ENCODE measurements around the gene FGF22. TPM values are rescaled to one million over a fixed set of nuclear protein-coding genes. Genes with fewer than 3 reads are reported as not detected.
A peak's percentile ranks its signal among the peaks of the same experiment; 100 is the strongest.

FGF22 gene
- total and polyA plus RNA-seq, 2 of the 13 experiments (the other 11 are each of a cell fraction or from before 2014, with no cell fraction given), result 0.24 TPM; not detected in 1

- no peak for TF ChIP-seq ARID5B (CRISPR knock-in tag; IDR thresholded peaks at IDR 0.05)
- TF ChIP-seq EEA1 (CRISPR knock-in tag; IDR thresholded peaks at IDR 0.05; ENCODE audit: borderline replicate concordance), result peak; percentile 18; the same call in 1 of the 2 replicates
- TF ChIP-seq PATZ1 (CRISPR knock-in tag; IDR thresholded peaks at IDR 0.05), result peak; percentile 78
- TF ChIP-seq HDAC1 (CRISPR knock-in tag; IDR thresholded peaks at IDR 0.05), result no peak; the same call in 1 of the 2 replicates
- 0 out of 2 replicates have a peak, but pooled peaks have one; percentile 27 for TF ChIP-seq ZNF564 (CRISPR knock-in tag; IDR thresholded peaks at IDR 0.05)
- TF ChIP-seq ZNF550 (CRISPR knock-in tag; IDR thresholded peaks at IDR 0.05; ENCODE audit: borderline replicate concordance), result no peak
- TF ChIP-seq TMF1 (CRISPR knock-in tag; IDR thresholded peaks at IDR 0.05; ENCODE audit: low read depth), result no peak
- no peak for TF ChIP-seq POGZ (CRISPR knock-in tag; IDR thresholded peaks at IDR 0.05)
- peak; percentile 6; the same call in 1 of the 2 replicates for TF ChIP-seq FOXC1 (CRISPR knock-in tag; IDR thresholded peaks at IDR 0.05; ENCODE audit: borderline replicate concordance)
- no peak for TF ChIP-seq RFX3 (CRISPR knock-in tag; IDR thresholded peaks at IDR 0.05)
- peak; percentile 52; the same call in 1 of the 2 replicates for TF ChIP-seq ZNF33B (CRISPR knock-in tag; IDR thresholded peaks at IDR 0.05)
- no peak for TF ChIP-seq TBP (CRISPR knock-in tag; IDR thresholded peaks at IDR 0.05)
- TF ChIP-seq USF2 (IDR thresholded peaks at IDR 0.05; ENCODE audit: low read depth, low read length), result no peak
- TF ChIP-seq USF2 (CRISPR knock-in tag; IDR thresholded peaks at IDR 0.05; ENCODE audit: borderline replicate concordance), result no peak
- TF ChIP-seq RFXAP (CRISPR knock-in tag; IDR thresholded peaks at IDR 0.05; ENCODE audit: borderline replicate concordance), result no peak
- TF ChIP-seq PTBP1 (IDR thresholded peaks at IDR 0.05; ENCODE audit: low read depth, low read length, poor library complexity, severe bottlenecking), result peak; percentile 33
- no peak for TF ChIP-seq ZNF879 (CRISPR knock-in tag; IDR thresholded peaks at IDR 0.05)
- no peak for TF ChIP-seq REL (CRISPR knock-in tag; conservative IDR thresholded peaks at IDR 0.05)
- TF ChIP-seq MTF2 (CRISPR knock-in tag; IDR thresholded peaks at IDR 0.05; ENCODE audit: borderline replicate concordance), result 0 out of 2 replicates have a peak, but pooled peaks have one; percentile 17
- TF ChIP-seq MTERF4 (CRISPR knock-in tag; IDR thresholded peaks at IDR 0.05), result no peak
Observed at GRCh38 chr19:679418-680286, 40.0 kb downstream of the FGF22 start (continued).
